NCI-H1417 (cell line): Measurements from ENCODE around the gene BHMT.
"Not testable (repeated sequence)": the region's sequence is repeated elsewhere in the genome, so short reads cannot be mapped to it uniquely, and the experiment has no call there.

Source experiments
- DNase-seq, 3 experiments: peaks; one replicate each; lab custom pipeline; 2025; lab: John Stamatoyannopoulos, UW

Gene BHMT

GRCh38 chr5:79111960-79112702 is 522 bp downstream of the BHMT start:
- DNase-seq, result no peak

GRCh38 chr5:79112703-79113058 is 1.1 kb downstream of the BHMT start:
- no peak for DNase-seq

- DNase-seq, result no peak
Observed at GRCh38 chr5:79119486-79119885, 7.9 kb downstream of the BHMT start.

- DNase-seq, result no peak
Observed at GRCh38 chr5:79120221-79120620, 8.6 kb downstream of the BHMT start.

- no peak for DNase-seq
Observed at GRCh38 chr5:79122973-79123372, 11.4 kb downstream of the BHMT start.

GRCh38 chr5:79124607-79125006 is 13.0 kb downstream of the BHMT start:
- DNase-seq, result peak in 1 of 3 experiments; percentile 18

GRCh38 chr5:79130781-79131180 is 19.2 kb downstream of the BHMT start:
- no peak for DNase-seq

GRCh38 chr5:79133121-79133656 is 21.6 kb downstream of the BHMT start:
- DNase-seq, result peak in 2 of 3 experiments; percentile 61 to 72

GRCh38 chr5:79133657-79134451 is 22.2 kb downstream of the BHMT start:
- peak; percentile 60 to 81 (median 75) for DNase-seq

- no peak for DNase-seq
Observed at GRCh38 chr5:79135790-79136553, 24.4 kb downstream of the BHMT start.

GRCh38 chr5:79136618-79137017 is 25.0 kb downstream of the BHMT start:
- no peak for DNase-seq

GRCh38 chr5:79140553-79140952 is 28.9 kb downstream of the BHMT start:
- no peak for DNase-seq

- DNase-seq, result no peak
Observed at GRCh38 chr5:79143684-79144379, 32.2 kb downstream of the BHMT start.

- no peak for DNase-seq
Observed at GRCh38 chr5:79147076-79147475, 35.5 kb downstream of the BHMT start.

- DNase-seq, result no peak
Observed at GRCh38 chr5:79149433-79149832, 37.8 kb downstream of the BHMT start.

- peak in 1 of 3 experiments; percentile 3 for DNase-seq
Observed at GRCh38 chr5:79151942-79152671, 40.5 kb downstream of the BHMT start.

GRCh38 chr5:79157305-79157704 is 45.7 kb downstream of the BHMT start:
- DNase-seq, result no peak

- not testable (repeated sequence) for DNase-seq
Observed at GRCh38 chr5:79161647-79162046, 50.0 kb downstream of the BHMT start.

GRCh38 chr5:79168031-79168430 is 56.4 kb downstream of the BHMT start:
- no peak for DNase-seq

GRCh38 chr5:79170661-79171060 is 59.1 kb downstream of the BHMT start:
- no peak for DNase-seq

GRCh38 chr5:79171635-79172245 is 60.1 kb downstream of the BHMT start:
- no peak for DNase-seq
